Measurements from ENCODE around the gene CILP2. TPM values are rescaled to one million over a fixed set of nuclear protein-coding genes. Genes with fewer than 3 reads are reported as not detected.
A peak's percentile ranks its signal among the peaks of the same experiment; 100 is the strongest.

The CILP2 gene
- total and polyA plus RNA-seq, 9 of the 15 experiments (the other 6 are each of a cell fraction or from before 2014, with no cell fraction given): 0.04 to 0.35 (median 0.05) TPM; not detected in 2

DNA sequence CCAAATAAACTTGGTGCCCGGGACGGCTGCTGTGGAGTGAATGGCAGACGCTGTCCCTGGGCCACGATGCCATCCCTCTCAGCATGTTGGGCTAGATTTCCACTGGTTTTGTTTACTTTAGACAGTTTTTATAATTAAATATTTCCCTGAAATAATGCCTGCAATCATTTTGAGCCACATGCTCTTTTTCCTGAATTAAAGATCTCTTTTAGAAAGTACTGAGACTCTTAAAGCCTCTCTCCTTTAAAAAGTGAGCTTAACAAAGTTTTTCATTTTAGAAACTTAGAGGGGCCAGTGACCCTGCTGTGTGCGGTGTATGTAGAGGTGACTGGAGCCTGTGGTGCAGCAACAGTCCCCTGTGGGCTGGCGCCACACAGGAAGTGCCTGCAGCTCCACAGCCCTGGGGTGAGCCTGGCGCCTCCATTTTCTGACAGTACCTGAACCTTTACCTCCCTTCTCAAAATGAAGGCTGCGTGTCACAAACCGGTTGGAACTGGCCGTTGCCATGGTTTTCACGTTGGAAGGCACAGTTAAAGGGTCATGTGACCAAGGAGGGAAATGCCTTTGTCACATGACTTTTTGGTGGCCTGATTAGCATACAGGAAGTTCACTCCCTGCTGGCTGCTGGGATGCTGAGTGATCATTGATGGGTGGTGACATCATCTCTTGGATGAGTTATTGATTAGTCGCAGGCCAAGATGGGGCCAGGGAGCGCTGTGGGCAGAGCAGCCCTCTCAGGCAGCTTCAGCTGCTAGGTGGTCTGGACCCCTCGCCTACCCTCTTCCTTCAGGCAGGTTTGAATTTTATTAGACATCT lies 49.0 kb upstream of the CILP2 start (continued):
- TF ChIP-seq, protein P1, sequence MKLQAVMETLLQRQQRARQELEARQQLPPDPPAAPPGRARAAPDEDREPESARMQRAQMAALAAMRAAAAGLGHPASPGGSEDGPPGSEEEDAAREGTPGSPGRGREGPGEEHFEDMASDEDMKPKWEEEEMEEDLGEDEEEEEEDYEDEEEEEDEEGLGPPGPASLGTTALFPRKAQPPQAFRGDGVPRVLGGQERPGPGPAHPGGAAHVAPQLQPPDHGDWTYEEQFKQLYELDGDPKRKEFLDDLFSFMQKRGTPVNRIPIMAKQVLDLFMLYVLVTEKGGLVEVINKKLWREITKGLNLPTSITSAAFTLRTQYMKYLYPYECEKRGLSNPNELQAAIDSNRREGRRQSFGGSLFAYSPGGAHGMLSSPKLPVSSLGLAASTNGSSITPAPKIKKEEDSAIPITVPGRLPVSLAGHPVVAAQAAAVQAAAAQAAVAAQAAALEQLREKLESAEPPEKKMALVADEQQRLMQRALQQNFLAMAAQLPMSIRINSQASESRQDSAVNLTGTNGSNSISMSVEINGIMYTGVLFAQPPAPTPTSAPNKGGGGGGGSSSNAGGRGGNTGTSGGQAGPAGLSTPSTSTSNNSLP (IDR thresholded peaks at IDR 0.05; ENCODE audit: borderline replicate concordance, low read depth, low read length): no peak; the same call in 1 of the 2 replicates
- no peak for TF ChIP-seq SIX5 (IDR thresholded peaks at IDR 0.05; ENCODE audit: borderline replicate concordance in 1 of 2, insufficient read depth in 1 of 2, low read depth in 1 of 2, low read length in 2 of 2)
- TF ChIP-seq, protein P2, sequence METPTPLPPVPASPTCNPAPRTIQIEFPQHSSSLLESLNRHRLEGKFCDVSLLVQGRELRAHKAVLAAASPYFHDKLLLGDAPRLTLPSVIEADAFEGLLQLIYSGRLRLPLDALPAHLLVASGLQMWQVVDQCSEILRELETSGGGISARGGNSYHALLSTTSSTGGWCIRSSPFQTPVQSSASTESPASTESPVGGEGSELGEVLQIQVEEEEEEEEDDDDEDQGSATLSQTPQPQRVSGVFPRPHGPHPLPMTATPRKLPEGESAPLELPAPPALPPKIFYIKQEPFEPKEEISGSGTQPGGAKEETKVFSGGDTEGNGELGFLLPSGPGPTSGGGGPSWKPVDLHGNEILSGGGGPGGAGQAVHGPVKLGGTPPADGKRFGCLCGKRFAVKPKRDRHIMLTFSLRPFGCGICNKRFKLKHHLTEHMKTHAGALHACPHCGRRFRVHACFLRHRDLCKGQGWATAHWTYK (CRISPR knock-in tag; IDR thresholded peaks at IDR 0.05): no peak
- 0 out of 2 replicates have a peak, but pooled peaks have one; percentile 29 for TF ChIP-seq E2F3 (CRISPR knock-in tag; IDR thresholded peaks at IDR 0.05)
- TF ChIP-seq NONO (IDR thresholded peaks at IDR 0.05; ENCODE audit: low read depth in 2 of 2, low read length in 1 of 2): no peak
- TF ChIP-seq, protein P3, sequence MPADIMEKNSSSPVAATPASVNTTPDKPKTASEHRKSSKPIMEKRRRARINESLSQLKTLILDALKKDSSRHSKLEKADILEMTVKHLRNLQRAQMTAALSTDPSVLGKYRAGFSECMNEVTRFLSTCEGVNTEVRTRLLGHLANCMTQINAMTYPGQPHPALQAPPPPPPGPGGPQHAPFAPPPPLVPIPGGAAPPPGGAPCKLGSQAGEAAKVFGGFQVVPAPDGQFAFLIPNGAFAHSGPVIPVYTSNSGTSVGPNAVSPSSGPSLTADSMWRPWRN (IDR thresholded peaks at IDR 0.05; ENCODE audit: low read depth): 0 out of 2 replicates have a peak, but pooled peaks have one; percentile 1
- TF ChIP-seq CTBP1 (IDR thresholded peaks at IDR 0.05; ENCODE audit: borderline replicate concordance): peak; percentile 63; the same call in 1 of the 2 replicates
- TF ChIP-seq, protein P4, sequence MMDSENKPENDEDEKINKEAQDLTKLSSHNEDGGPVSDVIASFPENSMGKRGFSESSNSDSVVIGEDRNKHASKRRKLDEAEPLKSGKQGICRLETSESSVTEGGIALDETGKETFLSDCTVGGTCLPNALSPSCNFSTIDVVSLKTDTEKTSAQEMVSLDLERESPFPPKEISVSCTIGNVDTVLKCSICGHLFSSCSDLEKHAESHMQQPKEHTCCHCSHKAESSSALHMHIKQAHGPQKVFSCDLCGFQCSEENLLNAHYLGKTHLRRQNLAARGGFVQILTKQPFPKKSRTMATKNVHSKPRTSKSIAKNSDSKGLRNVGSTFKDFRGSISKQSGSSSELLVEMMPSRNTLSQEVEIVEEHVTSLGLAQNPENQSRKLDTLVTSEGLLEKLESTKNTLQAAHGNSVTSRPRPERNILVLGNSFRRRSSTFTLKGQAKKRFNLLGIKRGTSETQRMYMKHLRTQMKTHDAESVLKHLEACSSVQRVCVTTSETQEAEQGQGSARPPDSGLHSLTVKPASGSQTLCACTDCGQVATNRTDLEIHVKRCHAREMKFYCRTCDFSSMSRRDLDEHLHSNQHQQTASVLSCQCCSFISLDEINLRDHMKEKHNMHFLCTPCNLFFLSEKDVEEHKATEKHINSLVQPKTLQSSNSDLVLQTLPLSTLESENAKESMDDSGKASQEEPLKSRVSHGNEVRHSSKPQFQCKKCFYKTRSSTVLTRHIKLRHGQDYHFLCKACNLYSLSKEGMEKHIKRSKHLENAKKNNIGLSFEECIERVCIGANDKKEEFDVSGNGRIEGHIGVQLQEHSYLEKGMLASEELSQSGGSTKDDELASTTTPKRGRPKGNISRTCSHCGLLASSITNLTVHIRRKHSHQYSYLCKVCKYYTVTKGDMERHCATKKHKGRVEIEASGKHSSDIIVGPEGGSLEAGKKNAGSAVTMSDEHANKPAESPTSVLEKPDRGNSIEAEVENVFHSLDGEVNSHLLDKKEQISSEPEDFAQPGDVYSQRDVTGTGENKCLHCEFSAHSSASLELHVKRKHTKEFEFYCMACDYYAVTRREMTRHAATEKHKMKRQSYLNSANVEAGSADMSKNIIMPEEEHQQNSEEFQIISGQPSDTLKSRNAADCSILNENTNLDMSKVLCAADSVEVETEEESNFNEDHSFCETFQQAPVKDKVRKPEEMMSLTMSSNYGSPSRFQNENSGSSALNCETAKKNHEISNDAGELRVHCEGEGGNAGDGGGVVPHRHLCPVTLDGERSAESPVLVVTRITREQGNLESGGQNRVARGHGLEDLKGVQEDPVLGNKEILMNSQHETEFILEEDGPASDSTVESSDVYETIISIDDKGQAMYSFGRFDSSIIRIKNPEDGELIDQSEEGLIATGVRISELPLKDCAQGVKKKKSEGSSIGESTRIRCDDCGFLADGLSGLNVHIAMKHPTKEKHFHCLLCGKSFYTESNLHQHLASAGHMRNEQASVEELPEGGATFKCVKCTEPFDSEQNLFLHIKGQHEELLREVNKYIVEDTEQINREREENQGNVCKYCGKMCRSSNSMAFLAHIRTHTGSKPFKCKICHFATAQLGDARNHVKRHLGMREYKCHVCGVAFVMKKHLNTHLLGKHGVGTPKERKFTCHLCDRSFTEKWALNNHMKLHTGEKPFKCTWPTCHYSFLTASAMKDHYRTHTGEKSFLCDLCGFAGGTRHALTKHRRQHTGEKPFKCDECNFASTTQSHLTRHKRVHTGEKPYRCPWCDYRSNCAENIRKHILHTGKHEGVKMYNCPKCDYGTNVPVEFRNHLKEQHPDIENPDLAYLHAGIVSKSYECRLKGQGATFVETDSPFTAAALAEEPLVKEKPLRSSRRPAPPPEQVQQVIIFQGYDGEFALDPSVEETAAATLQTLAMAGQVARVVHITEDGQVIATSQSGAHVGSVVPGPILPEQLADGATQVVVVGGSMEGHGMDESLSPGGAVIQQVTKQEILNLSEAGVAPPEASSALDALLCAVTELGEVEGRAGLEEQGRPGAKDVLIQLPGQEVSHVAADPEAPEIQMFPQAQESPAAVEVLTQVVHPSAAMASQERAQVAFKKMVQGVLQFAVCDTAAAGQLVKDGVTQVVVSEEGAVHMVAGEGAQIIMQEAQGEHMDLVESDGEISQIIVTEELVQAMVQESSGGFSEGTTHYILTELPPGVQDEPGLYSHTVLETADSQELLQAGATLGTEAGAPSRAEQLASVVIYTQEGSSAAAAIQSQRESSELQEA (IDR thresholded peaks at IDR 0.05; ENCODE audit: low read depth): no peak
- peak; percentile 54; the same call in 1 of the 2 replicates for TF ChIP-seq ETV5 (CRISPR knock-in tag; IDR thresholded peaks at IDR 0.05; ENCODE audit: low read depth)
- TF ChIP-seq, protein P5, sequence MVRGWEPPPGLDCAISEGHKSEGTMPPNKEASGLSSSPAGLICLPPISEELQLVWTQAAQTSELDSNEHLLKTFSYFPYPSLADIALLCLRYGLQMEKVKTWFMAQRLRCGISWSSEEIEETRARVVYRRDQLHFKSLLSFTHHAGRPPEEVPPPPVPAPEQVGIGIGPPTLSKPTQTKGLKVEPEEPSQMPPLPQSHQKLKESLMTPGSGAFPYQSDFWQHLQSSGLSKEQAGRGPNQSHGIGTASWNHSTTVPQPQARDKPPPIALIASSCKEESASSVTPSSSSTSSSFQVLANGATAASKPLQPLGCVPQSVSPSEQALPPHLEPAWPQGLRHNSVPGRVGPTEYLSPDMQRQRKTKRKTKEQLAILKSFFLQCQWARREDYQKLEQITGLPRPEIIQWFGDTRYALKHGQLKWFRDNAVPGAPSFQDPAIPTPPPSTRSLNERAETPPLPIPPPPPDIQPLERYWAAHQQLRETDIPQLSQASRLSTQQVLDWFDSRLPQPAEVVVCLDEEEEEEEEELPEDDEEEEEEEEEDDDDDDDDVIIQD (CRISPR knock-in tag; IDR thresholded peaks at IDR 0.05): no peak
- TF ChIP-seq GABPB1 (CRISPR knock-in tag; IDR thresholded peaks at IDR 0.05): peak; percentile 88
- TF ChIP-seq HNRNPH1 (optimal IDR thresholded peaks at IDR 0.05; ENCODE audit: low read depth, low read length): no peak

All from K562 (cell line).